Smooth muscle cell of the brain vasculature (primary cell): ENCODE results near the gene UGT1A8.
A peak's percentile ranks its signal among the peaks of the same experiment; 100 is the strongest.
"Not testable (repeated sequence)": the region's sequence is repeated elsewhere in the genome, so short reads cannot be mapped to it uniquely, and the experiment has no call there.

Experiments used
- DNase-seq: peaks from one replicate; pipeline ENCODE4 v3.0.0-alpha.2; 2012; ENCODE audit warnings: low read depth, low spot score

UGT1A8 gene

DNA sequence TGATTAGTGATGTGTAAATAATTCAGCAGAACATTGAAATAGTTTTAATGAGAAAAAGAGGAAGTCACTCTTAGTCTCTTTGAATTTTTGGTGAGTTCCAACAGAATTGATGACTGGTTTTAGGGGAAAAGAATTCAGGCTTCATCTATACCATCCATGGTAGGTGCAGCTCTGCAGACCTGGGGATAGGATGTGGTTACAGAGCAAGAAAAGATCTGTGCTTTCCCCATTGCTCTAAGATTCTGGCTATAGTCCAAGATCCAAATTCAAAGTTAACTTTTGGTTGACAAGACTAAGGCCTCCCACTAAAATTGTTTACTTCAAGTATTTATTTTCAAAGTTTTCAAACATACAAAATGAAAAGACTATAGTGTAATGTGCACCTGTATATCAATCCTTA, 22.4 kb downstream of the UGT1A8 start:
- DNase-seq: no peak

DNA sequence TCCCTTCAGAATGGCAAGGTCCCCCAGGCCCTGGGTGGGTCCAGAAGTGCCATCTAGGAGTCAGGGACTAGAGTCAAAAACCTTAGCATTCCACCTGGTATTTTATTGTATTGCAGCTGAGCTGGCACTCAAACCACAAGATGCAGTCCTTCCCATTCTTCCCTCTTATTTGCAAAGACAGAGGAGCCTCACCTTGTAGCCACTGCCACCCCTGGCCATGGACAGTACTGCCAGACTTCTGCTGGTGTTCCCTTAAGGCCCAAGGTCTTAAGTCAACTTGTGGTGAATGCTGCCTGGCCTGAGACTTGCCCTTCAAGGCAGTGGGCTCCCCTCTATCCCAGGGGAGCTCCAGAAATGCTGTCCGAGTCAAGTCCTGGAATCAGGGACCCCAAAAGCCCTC, 25.7 kb downstream of the UGT1A8 start:
- no peak for DNase-seq

DNA sequence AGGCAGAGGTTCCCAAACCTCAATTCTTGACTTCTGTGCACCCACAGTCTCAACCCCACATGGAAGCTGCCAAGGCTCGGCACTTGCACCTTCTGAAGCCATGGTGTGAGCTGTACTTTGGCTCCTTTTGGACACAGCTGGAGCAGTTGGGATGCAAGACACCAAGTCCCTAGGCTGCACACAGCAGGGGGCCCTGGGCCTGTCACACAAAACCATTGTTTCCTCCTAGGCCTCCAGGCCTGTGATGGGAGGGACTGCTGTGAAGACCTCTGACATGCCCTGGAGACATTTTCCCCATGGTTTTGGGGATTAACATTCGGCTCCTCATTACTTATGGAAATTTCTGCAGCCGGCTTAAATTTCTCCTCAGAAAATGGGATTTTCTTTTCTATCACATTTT, 28.6 kb downstream of the UGT1A8 start:
- DNase-seq: not testable (repeated sequence)

DNA sequence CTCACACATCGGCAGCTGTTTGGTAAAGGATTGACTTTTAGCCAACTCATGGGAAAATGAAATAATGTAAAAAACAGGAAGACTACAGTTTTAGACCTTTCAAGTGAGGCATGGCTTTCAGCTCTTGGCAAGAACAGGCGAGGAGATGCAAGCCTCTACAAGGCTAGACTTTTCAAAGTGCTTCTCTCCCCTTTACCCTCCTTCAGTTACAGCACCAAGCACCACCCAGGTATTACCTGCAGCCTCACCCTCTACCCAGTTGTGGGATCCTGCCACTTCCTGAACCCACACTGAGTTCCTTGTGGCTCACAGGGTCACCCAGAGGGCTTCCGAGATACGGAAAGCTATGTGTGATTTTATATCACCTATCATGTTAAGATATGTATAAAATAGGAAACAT, 33.5 kb downstream of the UGT1A8 start:
- no peak for DNase-seq

DNA sequence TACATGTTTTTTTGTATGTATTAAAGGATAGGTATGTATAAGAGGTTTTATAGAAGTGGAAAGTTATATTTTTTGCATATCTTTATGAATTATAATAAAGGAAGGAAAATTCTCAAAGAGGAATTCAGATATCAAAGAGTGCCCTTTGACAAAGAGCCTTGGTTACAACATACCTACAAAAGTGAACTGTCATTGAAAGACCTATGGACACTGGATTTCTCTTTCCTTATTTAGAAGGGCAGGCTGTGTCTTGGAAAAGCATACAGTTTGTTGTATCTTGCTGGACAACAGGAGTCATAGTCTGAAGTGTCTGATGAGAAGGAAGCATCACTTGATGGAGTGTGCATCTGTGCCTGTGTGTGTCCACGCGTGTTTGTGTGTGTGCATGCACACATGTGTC, 34.0 kb downstream of the UGT1A8 start:
- no peak for DNase-seq

DNA sequence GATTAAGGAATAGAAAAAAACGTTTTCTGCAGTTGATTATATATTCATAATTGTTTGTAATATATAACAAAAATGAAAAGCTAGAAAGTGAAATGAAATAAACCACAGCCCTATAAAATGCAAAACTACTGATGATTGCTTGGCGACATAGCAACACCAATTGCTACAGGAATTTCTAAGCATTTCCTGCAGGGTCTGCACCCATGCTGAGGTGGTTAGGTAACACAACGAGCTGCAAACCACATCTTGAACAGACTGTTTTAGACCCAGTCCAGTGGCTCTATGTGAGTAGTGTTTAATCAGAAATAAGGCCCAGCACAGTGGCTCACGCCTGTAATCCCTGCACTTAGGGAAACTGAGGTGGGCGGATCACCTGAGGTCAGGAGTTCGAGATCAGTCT, 37.1 kb downstream of the UGT1A8 start:
- no peak for DNase-seq

DNA sequence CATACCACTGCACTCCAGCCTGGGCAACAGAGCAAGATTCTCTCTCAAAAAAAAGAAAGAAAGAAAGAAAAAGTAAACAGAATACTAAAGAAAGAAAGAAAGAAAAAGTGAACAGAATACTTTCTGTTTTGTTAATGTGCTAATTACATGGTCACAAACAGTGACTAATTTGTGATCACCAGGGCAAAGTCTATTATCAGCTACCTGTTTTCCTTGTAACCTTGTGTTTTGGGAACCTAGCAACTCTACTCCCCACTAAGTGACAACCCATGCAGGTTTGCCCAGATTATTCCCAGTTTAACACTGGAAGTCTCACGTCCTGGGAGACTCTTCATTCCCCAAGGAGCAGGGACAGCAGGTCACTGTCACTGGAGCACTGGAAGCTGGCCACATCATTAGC, 37.6 kb downstream of the UGT1A8 start:
- no peak for DNase-seq

DNA sequence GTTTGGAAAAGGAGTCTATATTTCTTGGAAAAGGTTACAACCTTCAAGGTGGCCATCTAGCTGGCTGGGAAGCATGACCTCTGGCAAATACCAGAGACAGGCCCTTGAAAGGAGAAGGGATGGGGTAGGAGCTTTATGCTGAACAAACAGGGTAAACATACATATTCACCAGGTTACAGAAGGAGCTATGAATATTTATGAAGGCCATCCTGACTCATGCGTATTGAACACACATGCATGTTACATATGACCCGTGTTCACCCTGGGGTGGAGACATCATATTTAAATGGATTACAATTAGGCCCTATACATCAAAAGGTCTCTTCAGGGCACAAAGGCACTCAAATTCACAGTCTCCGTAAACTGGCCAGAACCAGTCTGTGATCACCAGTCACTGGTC, 38.5 kb downstream of the UGT1A8 start:
- not testable (repeated sequence) for DNase-seq

DNA sequence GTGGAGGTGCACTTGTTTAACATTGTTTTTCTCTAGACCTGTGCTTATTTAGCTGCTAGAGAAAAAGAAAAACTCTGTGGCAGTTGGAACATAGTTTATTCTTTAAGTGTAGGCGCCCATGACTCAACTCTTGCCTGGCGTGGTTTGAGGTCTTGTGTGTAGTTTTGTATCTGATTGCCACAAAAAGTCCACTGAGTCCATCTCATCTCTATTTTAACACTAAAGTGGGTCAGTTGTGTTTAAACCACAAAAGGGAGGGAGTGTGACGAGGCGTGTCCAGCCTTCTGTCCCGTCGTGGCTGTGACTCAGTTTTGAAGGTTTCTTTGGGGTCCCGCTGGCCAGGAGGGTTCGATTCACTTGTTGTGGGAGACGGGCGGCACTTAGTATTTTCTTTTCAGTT, 39.0 kb downstream of the UGT1A8 start:
- DNase-seq: no peak

DNA sequence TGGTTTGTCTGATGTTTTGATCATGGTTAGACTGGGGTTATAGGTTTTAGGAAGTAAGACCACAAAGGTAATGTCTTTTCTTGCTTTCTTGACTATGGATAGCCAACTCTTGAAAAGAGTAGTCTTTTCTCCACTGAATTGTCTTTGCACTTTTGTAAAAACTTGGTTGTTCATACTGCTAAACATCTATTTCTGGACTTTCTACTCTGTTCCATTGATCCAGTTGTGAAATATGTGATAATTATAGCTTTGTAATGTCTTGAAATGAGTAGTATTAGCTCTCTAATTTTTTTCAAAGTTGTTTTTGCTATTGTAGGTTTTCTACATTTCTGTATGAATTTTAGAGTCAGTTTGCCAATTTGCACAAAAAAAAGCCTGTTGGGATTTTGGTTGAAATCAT, 41.2 kb downstream of the UGT1A8 start:
- no peak for DNase-seq

DNA sequence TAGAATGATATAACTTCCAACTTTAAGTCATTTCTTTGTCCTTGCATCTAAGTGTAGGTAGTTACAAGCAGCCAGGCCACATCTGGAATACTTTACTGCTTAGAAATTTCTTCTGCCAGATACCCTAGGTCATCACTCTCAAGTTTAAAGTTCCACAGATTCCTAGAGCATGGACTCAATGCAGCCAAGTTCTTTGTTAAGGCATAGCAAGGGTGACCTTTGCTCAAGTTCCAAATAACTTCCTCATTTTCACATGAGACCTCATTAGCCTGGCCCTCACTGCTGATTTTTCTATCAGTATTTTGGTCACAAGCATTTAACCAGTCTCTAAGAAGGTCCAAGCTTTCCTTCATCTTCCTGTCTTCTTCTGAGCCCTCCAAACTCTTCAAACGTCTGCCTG, 46.5 kb downstream of the UGT1A8 start:
- no peak for DNase-seq

DNA sequence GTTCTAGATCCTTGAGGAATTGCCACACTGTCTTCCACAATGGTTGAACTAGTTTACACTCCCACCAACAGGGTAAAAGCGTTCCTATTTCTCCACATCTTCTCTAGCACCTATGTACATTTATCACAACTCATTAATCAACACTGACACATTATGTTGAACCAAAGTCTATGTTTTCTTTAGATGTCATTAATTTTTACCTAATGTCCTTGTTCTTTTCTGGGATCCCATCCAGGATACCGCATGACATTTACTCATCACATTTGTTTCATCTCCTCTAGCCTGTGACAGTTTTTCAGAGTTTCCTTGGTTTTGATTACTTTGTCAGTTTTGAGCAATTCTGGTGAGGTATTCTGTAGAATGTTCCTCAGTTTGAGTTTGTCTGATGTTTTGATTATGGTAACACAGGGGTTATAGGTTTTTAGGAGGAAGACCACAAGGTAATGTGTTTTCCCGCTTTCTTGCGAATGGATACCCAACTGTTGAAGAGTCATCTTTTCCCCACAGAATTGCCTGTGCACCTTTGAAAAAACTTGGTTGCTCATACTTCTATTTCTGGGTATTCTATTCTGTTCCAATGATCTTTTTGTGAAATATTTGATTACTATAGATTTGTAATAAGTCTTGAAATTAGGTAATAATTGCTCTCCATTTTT, 51.3 kb downstream of the UGT1A8 start:
- no peak for DNase-seq

DNA sequence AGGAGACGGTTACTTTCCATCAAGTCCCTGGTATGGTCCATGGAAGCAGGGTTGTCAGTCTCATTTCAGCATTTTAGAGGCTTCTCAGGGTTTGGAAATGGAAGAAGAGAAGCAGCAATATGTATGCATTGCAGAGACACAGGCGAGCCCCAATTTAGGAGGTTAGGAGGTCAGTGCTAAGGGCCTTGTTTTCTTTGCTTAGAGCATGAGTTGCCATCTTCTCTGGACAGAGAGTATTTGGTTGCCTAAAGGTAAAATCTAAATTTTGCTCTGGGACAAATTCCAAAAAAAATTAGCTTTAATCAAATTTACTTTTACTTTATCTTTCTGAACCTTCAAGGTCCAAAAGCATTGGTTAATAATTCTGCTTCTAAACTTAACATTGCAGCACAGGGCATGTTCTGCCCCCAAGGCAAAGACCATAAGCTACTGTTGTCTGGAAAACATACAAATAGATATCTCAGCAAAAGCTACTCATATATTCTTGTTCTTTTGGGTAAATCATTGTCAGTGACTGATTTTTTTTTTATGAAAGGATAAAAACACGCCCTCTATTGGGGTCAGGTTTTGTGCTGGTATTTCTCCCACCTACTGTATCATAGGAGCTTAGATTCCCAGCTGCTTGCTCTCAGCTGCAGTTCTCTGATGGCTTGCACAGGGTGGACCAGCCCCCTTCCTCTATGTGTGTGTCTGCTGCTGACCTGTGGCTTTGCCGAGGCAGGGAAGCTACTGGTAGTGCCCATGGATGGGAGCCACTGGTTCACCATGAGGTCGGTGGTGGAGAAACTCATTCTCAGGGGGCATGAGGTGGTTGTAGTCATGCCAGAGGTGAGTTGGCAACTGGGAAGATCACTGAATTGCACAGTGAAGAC, 54.1 kb downstream of the UGT1A8 start, which contains the start of gene UGT1A9:
Gene UGT1A9 (plus strand): TSS at position 609 of the 872 bp plus-strand sequence. CDS start 37 bp downstream, at position 646.
- DNase-seq: no peak

DNA sequence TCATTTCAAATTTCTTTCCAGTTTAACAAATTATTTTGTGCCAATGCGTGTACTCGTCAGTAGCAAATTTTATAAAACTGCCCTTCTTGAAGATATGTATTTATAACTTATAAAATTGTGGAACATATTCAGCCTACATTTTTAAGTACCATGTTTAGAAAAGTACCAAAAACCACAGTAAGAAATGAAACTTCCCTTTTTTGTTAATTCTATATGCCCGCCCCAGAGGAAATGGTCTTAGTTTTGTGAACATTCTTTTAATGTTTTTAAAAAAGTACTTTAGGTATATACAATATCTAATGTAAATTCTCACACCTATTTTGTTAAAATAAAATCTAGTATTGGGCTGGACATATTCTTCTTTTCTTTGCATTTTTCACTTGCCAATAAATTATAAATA, 55.5 kb downstream of the UGT1A8 start:
- DNase-seq: no peak

DNA sequence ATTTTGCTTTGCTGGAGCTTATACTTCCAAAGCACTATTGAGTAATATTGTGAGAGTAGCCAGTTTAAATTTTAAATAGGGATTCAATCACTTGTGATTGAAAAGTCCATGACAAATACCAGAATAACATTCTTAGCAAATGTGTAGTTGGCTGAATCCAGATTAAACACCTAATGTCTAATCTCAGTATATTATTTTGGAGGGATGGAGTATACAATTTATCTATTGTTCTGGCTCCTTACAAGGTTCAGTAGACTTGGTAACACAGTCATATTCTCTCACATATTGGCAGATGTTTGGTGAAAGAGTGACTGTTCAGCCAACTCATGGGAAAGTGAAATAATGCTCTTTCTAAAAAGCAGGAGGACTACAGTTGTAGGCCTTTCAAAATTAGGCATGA, 56.5 kb downstream of the UGT1A8 start:
- DNase-seq: no peak

DNA sequence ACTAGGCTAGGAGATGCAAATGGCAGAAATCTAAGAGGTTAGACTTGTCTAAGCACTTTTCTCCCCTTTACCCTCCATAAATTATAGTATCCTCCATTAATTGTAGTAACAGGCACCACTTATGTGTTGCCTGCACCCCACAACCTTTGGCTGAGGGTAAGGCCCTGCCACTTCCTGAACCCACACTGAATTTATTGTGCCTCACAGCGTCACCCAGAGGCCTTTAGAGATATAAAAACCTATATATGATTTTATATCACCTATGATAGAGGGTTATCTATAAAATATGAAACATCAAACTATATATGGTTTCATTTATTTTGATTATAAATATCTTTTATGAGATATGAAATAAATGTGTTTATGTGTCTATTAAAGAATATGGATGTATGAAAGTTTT, 56.9 kb downstream of the UGT1A8 start:
- DNase-seq: no peak

DNA sequence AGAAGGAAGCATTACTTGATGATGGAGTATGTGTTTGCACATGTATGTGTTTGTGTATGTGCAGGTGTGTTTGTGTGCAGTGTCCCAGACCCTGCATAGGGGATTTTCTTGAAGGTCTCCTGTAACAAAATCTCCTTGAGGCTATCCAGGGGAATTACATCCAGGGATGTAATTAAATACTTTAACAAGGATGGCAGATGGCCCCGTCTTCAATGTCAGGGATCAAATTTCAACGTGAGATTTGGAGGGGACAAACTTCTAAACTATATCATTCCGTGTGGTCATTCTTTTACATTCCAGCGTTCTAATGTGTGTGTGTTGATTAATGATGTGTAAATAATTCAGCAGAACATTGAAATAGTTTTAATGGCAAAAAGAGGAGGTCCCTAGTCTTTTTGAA, 57.6 kb downstream of the UGT1A8 start:
- DNase-seq: no peak

DNA sequence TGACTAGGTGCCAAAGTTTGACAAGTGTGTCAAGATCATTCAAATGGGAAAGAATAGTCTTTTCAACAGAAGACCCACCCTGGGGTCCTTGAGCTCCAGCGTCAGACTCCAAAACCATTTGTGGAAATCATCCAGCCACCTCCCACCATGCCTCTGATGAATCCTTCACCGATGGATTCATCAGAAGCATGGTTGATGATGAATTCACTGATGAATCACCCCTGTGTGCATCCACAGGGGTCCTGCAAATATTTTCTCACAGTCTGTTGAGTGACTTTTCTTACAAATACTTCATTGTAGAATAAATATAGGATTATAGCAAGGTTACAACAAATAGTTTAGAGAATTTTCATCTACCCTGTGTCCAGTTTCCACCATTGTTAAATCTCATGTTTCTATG, 58.6 kb downstream of the UGT1A8 start:
- peak; percentile 9 for DNase-seq

DNA sequence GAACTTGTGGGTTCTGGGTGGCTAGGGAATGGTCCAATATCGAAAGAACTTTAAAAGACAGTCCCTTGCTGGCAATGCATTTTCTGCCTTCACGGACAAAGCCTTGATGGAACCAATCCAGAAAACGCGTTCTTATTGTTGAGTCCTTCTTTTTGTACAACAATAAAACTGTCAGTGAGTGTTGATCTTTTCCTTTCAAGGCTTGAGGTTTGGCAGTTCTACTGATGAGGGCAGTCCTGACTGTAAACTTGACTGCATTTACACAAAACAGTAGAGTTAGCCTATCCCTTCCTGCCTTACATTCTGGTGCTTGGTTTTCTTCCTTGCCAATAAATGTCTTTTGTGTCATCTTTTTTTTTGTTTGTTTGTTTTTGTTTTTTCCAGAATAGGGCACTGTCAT, 61.8 kb downstream of the UGT1A8 start:
- DNase-seq: no peak

DNA sequence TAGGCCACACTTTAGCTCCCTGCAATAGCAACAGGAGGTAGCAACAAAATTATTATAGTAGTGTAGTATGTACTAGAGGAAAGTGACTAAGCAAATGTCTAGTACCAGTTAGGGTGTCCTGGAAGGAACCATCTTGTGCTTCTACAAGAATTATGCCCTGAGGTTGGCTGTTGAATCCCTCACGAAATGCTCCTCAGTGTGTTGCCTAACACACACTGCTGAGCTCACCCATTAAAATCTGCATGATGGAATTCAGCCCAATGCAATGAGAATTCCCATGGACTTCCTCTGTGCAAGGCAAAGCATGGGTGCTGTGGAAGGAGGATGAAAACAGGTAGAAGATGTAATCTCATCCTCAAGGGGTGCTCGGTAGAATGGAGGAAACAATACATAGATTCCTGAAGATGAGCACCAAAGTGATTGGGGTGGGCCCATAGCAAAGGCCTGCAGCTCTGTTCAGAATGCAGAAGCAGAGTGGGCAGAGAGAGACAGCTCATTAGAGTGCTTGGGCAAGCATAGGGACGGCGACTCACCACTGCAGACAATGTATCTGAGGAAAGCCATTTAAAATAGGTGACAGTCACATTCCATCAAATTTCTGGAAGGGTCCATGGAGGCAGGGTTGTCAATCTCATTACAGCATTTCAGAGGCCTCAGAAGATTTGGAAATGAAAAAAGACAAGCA, 63.1 kb downstream of the UGT1A8 start:
- no peak for DNase-seq

DNA sequence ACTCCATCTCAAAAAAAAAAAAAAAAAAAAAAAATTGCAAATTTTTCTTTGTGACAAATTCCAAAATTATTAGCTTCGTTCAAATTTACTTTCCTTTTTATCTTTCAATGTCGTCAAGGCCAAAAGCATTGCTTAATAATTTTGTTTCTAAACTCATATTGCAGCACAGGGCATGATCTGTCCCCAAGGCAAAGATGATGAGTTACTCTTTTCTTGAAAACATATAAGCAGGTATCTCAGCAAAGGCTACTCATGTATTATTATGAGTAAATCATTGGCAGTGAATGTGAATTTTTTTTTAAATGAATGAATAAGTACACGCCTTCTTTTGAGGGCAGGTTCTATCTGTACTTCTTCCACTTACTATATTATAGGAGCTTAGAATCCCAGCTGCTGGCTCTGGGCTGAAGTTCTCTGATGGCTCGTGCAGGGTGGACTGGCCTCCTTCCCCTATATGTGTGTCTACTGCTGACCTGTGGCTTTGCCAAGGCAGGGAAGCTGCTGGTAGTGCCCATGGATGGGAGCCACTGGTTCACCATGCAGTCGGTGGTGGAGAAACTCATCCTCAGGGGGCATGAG, 64.2 kb downstream of the UGT1A8 start, which contains the start of gene UGT1A7:
Gene UGT1A7 (plus strand): TSS at position 381 of the 579 bp plus-strand sequence. CDS start 37 bp downstream, at position 418.
- DNase-seq: no peak

DNA sequence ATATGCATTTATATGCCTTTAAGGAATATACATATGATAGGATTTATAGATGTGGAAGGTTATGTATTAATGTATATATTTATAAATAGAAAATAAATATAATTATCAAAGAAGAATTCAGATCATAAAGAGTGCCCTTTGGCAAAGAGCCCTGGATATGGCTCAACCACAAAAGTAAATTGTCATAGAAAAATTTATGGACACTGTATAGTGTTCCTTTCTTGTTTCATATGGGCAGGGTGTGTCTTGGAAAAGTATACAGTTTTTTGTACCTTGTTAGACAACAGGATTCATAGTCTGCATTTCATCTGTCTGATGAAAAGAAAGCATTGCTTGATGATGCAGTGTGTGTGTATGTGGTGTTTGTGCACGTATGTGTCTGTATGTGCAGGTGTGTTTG, 67.2 kb downstream of the UGT1A8 start:
- no peak for DNase-seq
